Stimulated activated CD4-positive, alpha-beta T cell treated with anti-CD3 and anti-CD28 coated beads, Interleukin-4, amount 100 ng/mL, for 4 hours (primary cell): ENCODE measurements around the gene GABRG2.
"Not testable (repeated sequence)": the region's sequence is repeated elsewhere in the genome, so short reads cannot be mapped to it uniquely, and the experiment has no call there.

Experiments used
- DNase-seq, 2 experiments: peaks; one replicate each; pipeline ENCODE4 v3.0.0-alpha.2; 2020

Gene GABRG2

DNA sequence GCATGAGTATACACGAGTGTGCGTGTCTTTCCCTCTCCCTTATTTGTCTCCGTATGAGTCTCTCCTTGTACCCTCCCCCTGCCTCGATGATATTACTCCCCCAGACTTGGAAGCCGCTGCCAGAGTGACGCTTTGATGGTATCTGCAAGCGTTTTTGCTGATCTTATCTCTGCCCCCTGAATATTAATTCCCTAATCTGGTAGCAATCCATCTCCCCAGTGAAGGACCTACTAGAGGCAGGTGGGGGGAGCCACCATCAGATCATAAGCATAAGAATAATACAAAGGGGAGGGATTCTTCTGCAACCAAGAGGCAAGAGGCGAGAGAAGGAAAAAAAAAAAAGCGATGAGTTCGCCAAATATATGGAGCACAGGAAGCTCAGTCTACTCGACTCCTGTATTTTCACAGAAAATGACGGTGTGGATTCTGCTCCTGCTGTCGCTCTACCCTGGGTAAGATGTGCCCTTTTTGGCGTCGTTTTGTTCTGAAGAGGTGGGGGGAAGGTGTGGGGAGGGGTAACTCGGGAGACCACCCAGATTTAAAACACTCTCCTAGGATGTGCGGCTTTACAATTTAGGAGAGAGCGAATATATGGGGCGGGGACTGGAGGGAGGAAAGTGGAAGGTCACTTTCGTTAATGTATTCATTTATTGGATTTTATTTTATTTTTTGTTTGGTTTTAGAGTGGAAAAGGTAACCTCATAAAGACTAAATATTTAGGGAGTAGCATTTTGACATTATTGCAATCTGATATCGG lies at the start of gene GABRG2:
Gene GABRG2 (plus strand): TSS at position 119 of the 757 bp plus-strand sequence. CDS start 227 bp downstream, at position 346.
- DNase-seq, result no peak

DNA sequence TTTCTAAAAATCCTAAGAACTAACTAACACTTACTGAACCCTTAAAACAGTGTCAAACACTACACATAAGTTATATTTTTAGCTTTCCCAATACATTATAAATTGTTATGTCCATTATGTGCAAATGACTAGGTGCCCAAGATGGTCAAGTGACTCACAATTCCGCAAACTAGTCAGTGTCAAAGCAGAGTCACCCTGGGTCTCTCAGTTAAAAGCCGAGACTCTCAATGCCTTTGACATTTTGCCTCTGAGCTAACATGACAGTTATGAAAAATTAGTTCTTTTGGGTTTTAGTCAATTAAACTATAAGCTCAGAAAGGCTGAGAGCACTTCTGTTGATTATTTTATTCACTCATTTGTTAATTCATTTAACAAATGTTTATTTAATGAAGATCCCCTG lies 42.3 kb upstream of the GABRG2 start:
- no peak for DNase-seq

- no peak for DNase-seq
These were observed 40.8 kb upstream of the GABRG2 start for GRCh38 chr5:162026803-162027202.

- no peak for DNase-seq
These were observed 30.1 kb upstream of the GABRG2 start for GRCh38 chr5:162037431-162037830.

DNA sequence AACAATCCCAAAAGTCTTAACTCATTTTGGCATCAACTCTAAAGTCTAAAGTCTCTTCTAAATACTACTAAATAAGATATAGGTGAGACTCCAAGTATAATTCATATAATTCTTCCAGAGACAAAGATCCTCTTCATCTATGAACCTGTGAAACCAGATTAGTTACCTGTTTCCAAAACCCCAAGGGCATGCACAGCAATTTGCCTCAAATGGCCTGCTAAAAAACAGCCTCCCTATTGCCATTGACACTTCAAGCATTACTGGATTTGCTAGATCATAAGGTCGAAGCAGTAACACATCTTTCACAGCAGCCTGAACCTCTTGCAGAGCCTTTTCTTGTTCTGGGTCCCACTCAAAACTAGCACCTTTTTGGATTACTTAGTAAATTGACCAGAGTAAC lies 20.3 kb upstream of the GABRG2 start:
- DNase-seq, result no peak

DNA sequence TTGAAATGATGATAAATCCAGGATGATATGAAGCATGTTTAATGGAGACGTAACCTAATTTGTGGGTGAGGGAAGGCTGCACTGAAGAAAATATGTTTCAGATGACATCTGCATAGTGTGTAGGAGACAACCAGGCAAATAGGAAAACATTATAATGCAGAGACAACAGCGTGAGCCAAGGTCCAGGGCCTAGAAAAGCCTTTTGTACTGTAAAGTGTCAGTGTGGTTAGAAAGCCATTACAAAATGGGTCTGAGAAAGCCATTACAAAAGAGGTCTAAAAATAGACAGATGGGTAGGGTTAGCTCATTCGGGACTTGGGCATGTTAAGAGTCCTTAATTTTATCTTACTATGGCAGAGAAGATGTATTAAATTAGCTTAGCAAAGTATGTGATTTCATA lies 14.9 kb upstream of the GABRG2 start:
- no peak for DNase-seq

GRCh38 chr5:162055095-162055494 lies 12.5 kb upstream of the GABRG2 start:
- DNase-seq, result not testable (repeated sequence)

DNA sequence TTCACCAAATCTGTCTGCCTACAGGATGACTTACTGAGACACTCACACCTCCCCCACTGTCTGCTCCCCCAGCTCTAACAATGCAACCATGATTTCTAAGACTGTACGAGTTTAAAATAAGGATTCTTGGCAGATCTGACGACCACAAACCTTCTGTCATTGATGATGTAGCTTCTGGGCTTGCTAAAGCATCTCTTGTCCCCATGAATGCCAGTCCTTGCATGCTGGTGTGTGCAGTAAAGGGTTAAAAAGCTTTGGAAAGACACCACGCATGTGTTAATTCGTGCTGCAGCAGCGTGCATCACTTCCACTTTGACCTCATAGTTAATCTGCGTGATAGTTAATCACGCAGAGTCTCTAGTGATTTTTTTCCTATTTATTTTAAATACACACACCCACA lies 411 bp upstream of the GABRG2 start:
- no peak for DNase-seq

GRCh38 chr5:162068412-162068811 lies 839 bp downstream of the GABRG2 start:
- no peak for DNase-seq

DNA sequence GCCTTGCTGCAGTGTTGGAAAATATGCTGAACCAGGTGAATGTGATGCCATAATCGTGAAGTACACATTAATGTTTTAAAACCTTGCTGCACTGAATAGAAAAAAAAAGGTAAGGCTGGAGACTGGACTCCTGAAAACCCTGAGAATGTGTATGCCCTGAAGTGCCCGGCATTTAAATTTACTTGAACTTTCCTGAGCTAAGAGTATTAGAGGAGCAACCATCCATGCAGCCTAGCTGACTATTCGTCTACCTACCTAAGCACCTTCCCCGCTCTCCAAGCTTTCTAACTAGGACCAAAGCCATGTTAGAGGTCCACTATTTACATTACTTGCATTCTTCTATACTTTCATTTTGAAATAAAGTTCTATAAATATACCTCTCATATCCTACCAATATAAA lies 1.4 kb downstream of the GABRG2 start:
- no peak for DNase-seq

DNA sequence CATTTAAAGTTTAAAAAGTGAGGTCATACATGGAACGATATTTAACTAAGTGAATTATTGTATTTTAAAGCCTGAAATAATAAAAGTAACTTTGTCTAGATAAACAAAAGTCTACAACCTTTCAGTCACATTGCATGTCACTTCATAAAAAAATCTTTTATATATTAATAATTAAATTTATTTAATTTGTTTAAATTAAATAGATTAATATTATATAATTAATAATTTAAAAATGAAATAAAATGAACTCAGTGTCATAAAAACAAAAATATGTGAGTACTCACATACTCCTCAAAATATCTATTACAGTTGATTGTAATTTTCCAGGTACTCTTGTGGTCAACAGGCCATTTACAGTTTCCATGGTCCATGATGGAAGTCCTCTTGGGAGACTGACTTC lies 11.2 kb downstream of the GABRG2 start:
- no peak for DNase-seq

GRCh38 chr5:162091336-162091735 lies 23.8 kb downstream of the GABRG2 start:
- DNase-seq, result no peak

GRCh38 chr5:162096448-162096847 lies 28.9 kb downstream of the GABRG2 start:
- no peak for DNase-seq

DNA sequence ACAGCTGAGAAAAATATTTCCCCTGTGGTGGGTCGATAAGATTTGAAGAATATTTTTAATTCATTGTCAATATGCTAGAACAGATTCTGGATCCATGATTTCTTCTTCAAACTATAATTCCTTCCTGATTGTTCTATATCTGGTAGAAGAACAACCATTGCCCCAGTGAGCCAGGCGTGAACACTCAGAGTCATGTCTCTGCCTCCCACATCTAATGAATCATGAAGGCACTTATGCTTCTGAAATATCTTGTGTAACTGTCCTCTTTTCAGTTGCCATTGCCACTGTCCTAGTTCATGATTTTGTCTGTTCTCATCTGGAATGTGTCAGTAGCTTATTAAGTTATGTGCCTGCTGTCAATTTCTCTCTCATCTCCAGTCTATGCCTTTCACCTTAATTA lies 40.0 kb downstream of the GABRG2 start:
- no peak for DNase-seq

DNA sequence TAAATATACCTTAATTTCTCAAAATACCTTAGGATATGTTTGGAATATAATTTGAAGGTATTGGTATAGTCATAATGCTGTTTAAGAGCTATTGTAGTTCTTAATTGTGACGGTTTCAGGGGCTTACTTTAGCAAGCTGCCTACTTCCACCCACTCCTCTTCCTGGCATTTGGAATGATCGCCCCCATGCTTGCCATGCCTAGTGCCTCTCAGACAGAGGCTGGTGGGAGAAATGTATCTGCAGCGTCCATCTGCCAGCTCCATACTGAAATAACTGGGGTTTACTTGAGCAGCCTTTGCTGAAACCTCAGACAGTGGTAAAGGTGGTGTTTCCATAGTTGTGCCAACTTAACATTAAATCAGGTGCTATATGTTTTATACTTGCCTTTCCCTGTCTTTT lies 52.2 kb downstream of the GABRG2 start:
- DNase-seq, result no peak

- DNase-seq, result no peak
These were observed 60.5 kb downstream of the GABRG2 start for GRCh38 chr5:162128117-162128516.

DNA sequence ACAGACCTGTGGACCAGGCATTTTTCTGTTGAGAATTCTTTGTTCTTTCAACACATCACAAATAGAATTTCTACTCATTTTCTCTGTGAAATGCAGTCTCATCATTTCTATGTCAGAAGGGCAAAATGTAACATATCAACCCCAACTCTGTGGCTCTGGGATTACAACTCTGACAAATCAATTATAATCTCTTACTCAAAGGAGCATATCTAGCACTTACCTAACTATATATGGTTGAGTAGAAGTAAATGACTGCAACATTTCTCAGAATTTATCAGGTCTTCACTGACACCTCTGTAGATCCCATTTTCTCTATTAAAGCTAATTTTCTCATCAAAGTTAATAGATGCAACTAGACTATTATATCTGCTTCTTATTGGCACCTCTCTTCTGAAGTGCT lies 64.8 kb downstream of the GABRG2 start:
- DNase-seq, result no peak

DNA sequence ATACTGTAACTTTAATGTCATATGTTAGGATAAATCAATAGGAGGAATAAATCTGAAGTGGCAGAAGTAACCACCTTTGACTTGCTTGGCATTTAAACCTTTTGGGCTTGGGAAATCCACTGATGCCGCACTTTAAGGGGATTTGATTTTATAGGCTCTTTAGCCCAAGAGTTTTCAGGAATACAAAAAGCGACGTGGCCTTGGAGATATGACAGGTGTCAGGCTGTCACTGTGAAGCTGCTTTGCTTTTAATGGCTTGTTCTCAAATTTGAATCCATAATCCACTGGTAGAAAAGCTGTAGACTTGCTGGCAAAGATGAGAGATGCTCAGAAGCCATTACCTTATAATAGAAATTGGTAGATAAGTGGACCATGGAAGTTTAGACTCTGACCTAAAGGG lies 71.6 kb downstream of the GABRG2 start:
- DNase-seq, result no peak

GRCh38 chr5:162154242-162154641 lies 86.7 kb downstream of the GABRG2 start:
- DNase-seq, result no peak

GRCh38 chr5:162160401-162160800 lies 92.8 kb downstream of the GABRG2 start:
- no peak for DNase-seq

GRCh38 chr5:162163663-162164062 lies 96.1 kb downstream of the GABRG2 start:
- DNase-seq, result no peak

GRCh38 chr5:162174358-162174974 lies 106.9 kb downstream of the GABRG2 start:
- DNase-seq, result no peak

DNA sequence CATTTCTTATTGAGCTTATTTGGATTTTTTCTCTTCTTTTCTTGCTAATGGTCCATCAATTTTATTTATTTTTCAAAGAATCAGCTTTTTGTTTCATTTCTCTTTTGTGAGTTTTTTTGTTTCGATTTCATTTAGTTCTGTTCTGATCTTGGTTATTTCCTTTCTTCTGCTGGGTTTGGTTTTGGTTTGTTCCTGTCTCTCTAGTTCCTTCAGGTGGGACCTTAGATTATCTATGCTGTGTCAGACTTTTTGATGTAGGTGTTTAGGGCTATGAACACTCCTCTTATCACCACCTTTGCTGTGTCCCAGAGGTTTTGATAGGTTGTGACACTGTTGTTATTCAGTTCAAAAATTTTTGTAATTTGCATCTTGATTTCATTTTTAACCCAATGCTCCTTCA lies 119.8 kb downstream of the GABRG2 start:
- no peak for DNase-seq

DNA sequence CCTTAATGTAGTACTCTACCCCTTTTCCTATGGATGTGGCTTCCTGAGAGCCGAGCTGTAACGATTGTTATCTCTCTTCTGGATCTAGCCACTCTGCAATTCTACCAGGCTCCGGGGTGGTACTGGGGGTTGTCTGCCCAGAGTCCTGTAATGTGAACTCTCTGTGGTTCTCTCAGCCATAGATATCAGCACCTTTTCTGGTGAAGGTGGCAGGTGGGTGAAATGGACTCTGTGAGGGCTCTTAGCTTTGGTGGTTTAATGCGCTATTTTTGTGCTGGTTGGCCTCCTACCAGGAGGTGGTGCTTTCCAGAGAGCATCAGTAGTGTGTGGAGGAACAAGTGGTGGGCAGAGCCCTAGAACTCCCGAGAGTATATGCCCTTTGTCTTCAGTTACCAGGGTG lies 122.1 kb downstream of the GABRG2 start:
- no peak for DNase-seq

DNA sequence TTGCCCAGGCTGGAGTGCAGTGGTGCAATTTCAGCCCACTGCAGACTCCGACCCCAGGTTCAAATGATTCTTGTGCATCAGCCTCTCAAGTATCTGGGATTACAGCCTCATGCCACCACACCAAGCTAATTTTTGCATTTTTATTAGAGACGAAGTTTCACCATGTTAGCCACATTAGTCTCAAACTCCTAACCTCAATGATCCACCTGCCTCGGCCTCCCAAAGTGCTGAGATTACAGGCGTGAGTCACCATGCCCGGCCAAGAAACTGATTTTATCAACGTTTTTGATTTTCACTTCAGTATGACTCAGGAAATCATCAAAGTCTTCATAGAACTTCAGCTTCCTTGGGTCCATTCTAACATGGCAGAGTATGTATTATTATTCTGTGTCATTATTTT lies 125.4 kb downstream of the GABRG2 start:
- DNase-seq, result no peak
